ENCODE results near the gene NTSR2. TPM values are rescaled to one million over a fixed set of nuclear protein-coding genes. Genes with fewer than 3 reads are reported as not detected.

NTSR2 gene
- total RNA-seq, 1 donor from 2014 or later = not detected

DNA sequence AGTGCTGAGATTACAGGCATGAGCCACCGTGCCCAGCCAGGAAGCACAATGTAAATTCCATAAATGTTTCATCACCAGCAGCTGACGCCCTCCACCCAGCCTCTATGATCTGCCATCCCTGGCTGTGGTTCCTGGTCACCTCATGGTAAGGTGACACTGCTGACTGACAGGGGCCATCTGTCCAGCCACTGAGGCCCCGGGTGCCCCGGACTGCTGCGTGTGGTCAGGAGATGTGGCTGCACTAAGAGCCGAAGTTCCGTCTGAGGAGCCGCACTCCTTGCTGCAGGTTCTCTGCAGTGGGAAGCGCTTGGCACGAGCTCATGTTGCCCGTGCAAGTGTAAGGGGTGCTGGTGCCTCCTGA, 10.9 kb downstream of the NTSR2 start:
- DNase-seq = no peak
- intact Hi-C loops (cut with DNase I) = no loop called here

DNA sequence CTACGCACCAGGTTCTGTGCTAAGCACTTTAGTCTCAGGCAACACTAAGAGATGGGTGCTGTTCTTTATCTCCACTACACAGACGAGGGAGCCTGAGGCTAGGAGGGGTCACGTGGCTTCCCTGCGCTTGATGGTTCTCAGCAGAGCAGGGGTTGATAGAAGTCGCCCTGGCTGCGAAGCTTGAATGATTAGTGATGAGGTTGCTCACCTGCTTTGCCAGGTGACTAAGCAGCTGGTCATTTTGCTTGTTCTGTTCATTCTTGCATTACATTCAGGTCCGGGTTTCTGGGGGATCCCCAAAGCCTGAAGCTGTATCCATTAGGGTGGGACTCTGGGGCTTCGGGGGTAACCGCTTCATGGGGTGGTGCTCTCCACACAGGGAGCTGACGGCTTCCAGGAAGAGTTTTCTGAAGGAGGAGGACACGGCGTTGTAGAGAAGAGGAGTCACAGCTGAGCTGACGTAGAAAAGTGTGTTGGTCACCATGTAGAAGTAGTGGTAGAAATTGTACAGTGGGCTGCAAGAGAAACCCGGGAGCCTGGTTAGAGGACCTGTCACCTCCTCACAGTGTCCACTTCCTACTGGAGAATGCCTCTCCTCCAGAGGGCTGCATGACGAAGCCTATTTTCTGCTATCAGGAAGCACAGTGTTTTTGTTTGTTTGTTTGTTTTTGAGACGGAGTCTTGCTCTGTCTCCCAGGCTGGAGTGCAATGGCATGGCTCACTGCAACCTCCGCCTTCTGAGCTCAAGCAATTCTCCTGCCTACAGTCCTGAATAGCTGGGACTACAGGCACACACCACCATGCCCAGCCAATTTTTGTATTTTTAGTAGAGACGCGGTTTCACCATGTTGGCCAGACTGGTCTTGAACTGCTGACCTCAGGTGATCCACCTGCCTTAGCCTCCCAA, 11.5 kb downstream of the NTSR2 start:
- TF ChIP-seq, protein P1, sequence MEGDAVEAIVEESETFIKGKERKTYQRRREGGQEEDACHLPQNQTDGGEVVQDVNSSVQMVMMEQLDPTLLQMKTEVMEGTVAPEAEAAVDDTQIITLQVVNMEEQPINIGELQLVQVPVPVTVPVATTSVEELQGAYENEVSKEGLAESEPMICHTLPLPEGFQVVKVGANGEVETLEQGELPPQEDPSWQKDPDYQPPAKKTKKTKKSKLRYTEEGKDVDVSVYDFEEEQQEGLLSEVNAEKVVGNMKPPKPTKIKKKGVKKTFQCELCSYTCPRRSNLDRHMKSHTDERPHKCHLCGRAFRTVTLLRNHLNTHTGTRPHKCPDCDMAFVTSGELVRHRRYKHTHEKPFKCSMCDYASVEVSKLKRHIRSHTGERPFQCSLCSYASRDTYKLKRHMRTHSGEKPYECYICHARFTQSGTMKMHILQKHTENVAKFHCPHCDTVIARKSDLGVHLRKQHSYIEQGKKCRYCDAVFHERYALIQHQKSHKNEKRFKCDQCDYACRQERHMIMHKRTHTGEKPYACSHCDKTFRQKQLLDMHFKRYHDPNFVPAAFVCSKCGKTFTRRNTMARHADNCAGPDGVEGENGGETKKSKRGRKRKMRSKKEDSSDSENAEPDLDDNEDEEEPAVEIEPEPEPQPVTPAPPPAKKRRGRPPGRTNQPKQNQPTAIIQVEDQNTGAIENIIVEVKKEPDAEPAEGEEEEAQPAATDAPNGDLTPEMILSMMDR (IDR thresholded peaks at IDR 0.05) = no peak
- Histone ChIP-seq H3K4me1 (no peaks in the 10 kb centered on the region), H3K27ac (no peak overlapping the region), H3K36me3 (no peaks in the 10 kb centered on the region), H3K9me3 (no peaks in the 10 kb centered on the region), H3K4me3 (no peak overlapping the region), H3K27me3 (peaks cover 10% of the 10 kb centered on the region)
- intact Hi-C loops (cut with DNase I) = no loop called here
- DNase-seq (no peak), ATAC-seq (no peak)

More for the DNA sequence above, 10.9 kb downstream of the NTSR2 start:
- Histone ChIP-seq H3K27ac (no peak overlapping the region), H3K9me3 (no peaks in the 10 kb centered on the region), H3K36me3 (no peaks in the 10 kb centered on the region), H3K4me3 (no peak overlapping the region), H3K4me1 (no peaks in the 10 kb centered on the region), H3K27me3 (peaks cover 10% of the 10 kb centered on the region)
- TF ChIP-seq, protein P1 (IDR thresholded peaks at IDR 0.05) = no peak
- no peak for ATAC-seq

GRCh38 chr2:11657646-11658045, 12.3 kb downstream of the NTSR2 start:
- TF ChIP-seq, protein P1 (IDR thresholded peaks at IDR 0.05) = no peak

DNA sequence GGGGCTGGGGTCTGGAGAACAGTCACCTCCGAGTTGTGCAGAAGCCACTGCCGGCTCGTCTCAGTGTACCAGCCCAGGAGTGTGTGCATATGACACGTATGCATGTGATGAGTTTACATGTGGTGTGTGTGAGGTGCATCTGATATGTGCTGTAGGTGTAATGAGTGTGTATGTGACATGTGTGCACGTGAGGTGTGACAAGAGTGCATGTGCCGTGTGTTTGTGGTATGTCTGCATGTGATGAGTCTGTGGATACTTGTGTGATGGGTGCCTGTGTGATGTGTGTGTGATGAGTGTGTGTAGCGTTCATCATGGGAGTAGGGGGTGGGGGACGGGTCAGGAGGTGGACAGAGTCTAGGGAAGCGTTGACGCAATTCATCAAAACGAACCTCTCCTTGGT, 12.8 kb downstream of the NTSR2 start:
- Histone ChIP-seq H3K4me3 (no peak overlapping the region), H3K27me3 (peaks cover 9% of the 10 kb centered on the region), H3K27ac (no peak overlapping the region), H3K36me3 (no peaks in the 10 kb centered on the region), H3K4me1 (no peaks in the 10 kb centered on the region), H3K9me3 (no peaks in the 10 kb centered on the region)
- TF ChIP-seq, protein P1 (IDR thresholded peaks at IDR 0.05) = no peak
- intact Hi-C loops (cut with DNase I) = no loop called here
- DNase-seq = no peak
- ATAC-seq = no peak

More at GRCh38 chr2:11657646-11658045, 12.3 kb downstream of the NTSR2 start:
- no peaks in the 10 kb centered on the region for H3K36me3 ChIP-seq
- intact Hi-C loops (cut with DNase I) = no loop called here
- H3K4me1 ChIP-seq = no peaks in the 10 kb centered on the region
- H3K4me3 ChIP-seq = no peak overlapping the region
- H3K9me3 ChIP-seq = no peaks in the 10 kb centered on the region
- DNase-seq = no peak
- no peak overlapping the region for H3K27ac ChIP-seq
- ATAC-seq = no peak
- peaks cover 10% of the 10 kb centered on the region for H3K27me3 ChIP-seq

GRCh38 chr2:11656671-11657101, 13.3 kb downstream of the NTSR2 start:
- TF ChIP-seq, protein P1 (IDR thresholded peaks at IDR 0.05) = no peak
- H3K4me3 ChIP-seq = no peak overlapping the region
- no peak for DNase-seq
- no peaks in the 10 kb centered on the region for H3K36me3 ChIP-seq
- H3K27me3 ChIP-seq = peaks cover 4% of the 10 kb centered on the region
- H3K27ac ChIP-seq = no peak overlapping the region
- H3K9me3 ChIP-seq = no peaks in the 10 kb centered on the region
- intact Hi-C loops (cut with DNase I) = no loop called here
- peak; percentile 20 for ATAC-seq
- H3K4me1 ChIP-seq = no peaks in the 10 kb centered on the region
